ENCODE measurements around the gene PATJ. TPM values are rescaled to one million over a fixed set of nuclear protein-coding genes. Genes with fewer than 3 reads are reported as not detected.
A peak's percentile ranks its signal among the peaks of the same experiment; 100 is the strongest.
"Not testable (repeated sequence)": the region's sequence is repeated elsewhere in the genome, so short reads cannot be mapped to it uniquely, and the experiment has no call there.

PATJ gene
- total RNA-seq, 2 experiments from 2014 or later: 14.8 to 16.4 TPM

DNA sequence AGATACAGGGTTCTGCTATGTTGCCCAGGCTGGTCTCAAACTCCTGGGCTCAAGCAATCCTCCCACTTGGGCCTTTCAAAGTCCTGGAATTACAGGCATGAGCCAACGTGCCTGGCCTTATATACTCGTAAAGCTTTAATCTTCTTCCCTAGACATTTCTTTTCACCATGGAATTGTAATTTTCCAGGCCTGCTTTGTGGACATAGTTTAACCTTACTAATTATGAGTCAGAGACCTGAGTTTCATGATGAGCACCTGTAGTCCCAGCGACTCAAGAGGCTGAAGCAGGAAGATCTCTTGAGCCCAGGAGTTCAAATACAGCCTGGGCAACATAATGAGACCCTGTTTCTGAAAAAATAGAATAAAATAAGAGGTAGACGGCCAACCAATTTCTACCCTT is 12.3 kb downstream of the PATJ start:
- Mint-ChIP-seq H3K36me3 (ENCODE audit: low read depth) (no peaks in the 10 kb centered on the region), H3K27ac (no peak overlapping the region), H3K27me3 (no peaks in the 10 kb centered on the region), H3K9me3 (no peaks in the 10 kb centered on the region), H3K4me3 (no peak overlapping the region), H3K4me1 (peaks cover 5% of the 10 kb centered on the region)
- no peak for DNase-seq
- POLR2A ChIA-PET: no interaction called here
- CTCF ChIA-PET: no interaction called here

DNA sequence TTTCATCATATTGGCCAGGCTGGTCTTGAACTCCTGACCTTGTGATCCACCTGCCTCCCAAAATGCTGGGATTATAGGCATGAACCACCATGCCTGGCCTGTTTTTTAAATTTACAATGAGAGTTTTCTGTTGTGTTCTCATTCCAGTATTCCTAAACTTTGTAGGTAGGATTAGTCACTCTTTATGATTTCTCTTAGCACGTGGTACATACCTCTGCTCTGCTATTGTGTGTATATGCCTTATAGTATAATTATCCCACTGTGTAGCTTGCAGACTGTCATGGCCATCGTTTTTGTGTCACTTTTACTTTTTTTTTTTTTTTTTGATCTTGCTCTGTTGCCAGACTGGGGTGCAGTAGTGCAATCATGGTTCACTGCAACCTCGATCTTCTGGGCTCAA is 14.5 kb downstream of the PATJ start:
- H3K4me3 Mint-ChIP-seq: no peak overlapping the region
- DNase-seq: no peak
- POLR2A ChIA-PET: no interaction called here
- H3K9me3 Mint-ChIP-seq: no peaks in the 10 kb centered on the region
- H3K36me3 Mint-ChIP-seq (ENCODE audit: low read depth): no peaks in the 10 kb centered on the region
- no peak overlapping the region for H3K27ac Mint-ChIP-seq
- H3K27me3 Mint-ChIP-seq: no peaks in the 10 kb centered on the region
- H3K4me1 Mint-ChIP-seq: peaks cover 5% of the 10 kb centered on the region
- CTCF ChIA-PET: no interaction called here

DNA sequence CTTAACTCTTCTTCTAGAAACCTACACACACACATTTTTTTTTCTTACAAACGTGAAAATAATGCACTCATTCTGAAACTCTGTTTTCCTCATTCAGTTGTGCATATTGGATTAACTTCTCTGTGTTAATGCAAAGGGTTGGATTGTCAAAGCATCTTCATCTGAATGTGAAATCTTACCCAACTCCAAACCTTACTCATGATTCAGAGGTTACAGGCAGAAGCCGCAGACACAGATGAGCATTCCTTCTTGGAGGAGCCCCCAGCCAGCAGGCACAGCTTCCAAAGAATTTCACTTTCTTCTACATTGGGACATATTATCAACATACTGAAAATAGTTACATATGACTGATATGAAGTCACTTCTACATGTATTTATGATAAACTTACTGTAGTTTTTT is 15.7 kb downstream of the PATJ start:
- no peak for DNase-seq
- ChIA-PET POLR2A (no interaction called here), CTCF (no interaction called here)
- Mint-ChIP-seq H3K36me3 (ENCODE audit: low read depth) (no peaks in the 10 kb centered on the region), H3K4me1 (peaks cover 5% of the 10 kb centered on the region), H3K27ac (no peak overlapping the region), H3K9me3 (no peaks in the 10 kb centered on the region), H3K4me3 (no peak overlapping the region), H3K27me3 (no peaks in the 10 kb centered on the region)

DNA sequence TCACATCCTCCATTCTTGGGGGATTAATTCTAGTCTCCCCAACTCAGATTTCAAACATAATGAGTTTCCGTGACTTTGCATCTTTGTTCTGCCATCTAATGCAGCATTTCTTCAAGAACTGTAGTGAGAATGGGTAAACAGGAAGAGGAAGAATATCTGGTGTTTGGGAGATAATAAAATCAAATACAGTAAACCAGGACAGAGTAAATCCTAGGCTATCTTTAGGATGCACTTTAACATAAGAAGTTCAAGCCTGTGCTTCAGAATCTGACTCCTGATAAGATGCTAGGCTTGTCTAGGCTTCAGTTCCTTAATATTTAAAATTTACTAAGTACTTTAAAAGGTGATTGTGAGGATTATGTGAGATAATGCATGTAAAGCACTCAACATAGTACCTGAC is 27.9 kb downstream of the PATJ start:
- Mint-ChIP-seq H3K27me3 (no peaks in the 10 kb centered on the region), H3K27ac (no peak overlapping the region), H3K4me3 (no peak overlapping the region), H3K36me3 (ENCODE audit: low read depth) (peaks cover 6% of the 10 kb centered on the region), H3K9me3 (no peaks in the 10 kb centered on the region), H3K4me1 (peaks cover 2% of the 10 kb centered on the region)
- ChIA-PET POLR2A (no interaction called here), CTCF (interaction anchor here (0.7 to 1.2 kb wide), 3 partner anchors 8 to 12 kb away, joined by 3 to 5 read pairs (median 4); no protein-coding TSS in a partner anchor)
- no peak for DNase-seq

DNA sequence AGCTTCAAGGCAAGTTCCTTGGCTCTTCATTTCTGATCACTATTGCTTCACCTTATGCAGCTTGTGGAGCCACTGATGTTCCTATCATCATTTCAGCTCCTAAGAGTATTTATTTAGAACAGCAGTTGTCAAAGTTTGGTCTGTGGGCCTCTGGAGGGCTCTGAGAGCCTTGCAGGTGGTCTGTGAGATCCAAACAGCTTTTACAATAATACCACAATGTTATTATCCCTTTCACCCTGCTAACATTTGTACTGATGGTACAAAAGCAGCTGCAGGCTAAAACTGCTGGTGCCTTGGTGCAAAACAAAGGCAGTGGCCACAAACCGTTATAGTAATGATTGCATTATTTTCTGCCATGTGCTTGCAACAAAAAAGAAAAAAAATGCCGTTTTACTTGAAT is 33.8 kb downstream of the PATJ start:
- H3K27me3 Mint-ChIP-seq: no peaks in the 10 kb centered on the region
- ChIA-PET POLR2A (no interaction called here), CTCF (no interaction called here)
- H3K9me3 Mint-ChIP-seq: no peaks in the 10 kb centered on the region
- no peak overlapping the region for H3K4me3 Mint-ChIP-seq
- no peak overlapping the region for H3K27ac Mint-ChIP-seq
- peaks cover 8% of the 10 kb centered on the region for H3K4me1 Mint-ChIP-seq
- peaks cover 10% of the 10 kb centered on the region for H3K36me3 Mint-ChIP-seq (ENCODE audit: low read depth)
- DNase-seq: no peak

DNA sequence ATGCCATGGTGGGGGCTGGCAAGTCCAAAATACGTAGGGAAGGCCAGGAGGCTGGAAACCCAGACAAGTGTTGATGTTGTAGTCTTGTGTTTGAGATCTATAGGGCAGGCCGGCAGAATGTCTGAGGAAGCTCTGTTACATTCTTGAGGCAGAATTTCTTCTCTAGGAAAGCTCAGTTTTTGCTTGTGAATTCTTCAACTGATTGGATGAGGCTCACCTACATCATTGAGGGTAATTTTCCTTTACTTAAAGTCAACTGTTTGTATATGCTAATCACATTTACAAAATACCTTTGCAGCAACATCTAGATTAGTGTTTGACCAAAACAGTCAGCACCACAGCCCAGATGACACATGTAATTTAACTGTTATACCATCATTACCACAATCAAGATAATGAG is 37.0 kb downstream of the PATJ start:
- no peak overlapping the region for H3K27ac Mint-ChIP-seq

DNA sequence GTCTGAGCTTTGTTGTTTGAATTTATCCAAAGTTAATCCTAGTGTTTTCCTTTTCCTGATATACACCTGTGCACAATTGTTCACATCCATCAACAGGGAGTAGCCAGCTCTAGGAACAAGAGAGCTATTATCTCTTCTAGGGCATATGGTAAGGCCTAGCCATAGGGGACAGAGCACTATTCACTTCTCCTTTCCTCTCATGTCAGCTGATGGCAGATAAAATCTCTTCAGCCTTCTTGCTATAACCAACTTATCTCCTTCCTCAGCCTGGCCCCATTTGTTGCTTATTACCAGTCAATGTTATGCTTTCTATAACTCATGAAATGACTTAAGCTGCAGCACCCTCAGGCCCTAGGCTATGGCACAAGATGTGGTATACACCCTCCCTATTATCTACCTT is 38.9 kb downstream of the PATJ start:
- Mint-ChIP-seq H3K27ac (peak overlapping the region; percentile 25), H3K27me3 (no peaks in the 10 kb centered on the region), H3K4me1 (peaks cover 47% of the 10 kb centered on the region), H3K36me3 (ENCODE audit: low read depth) (peaks cover 20% of the 10 kb centered on the region), H3K4me3 (no peak overlapping the region), H3K9me3 (peaks cover 2% of the 10 kb centered on the region)
- ChIA-PET CTCF (no interaction called here), POLR2A (no interaction called here)
- DNase-seq: no peak

More for the DNA sequence above, 37.0 kb downstream of the PATJ start:
- DNase-seq: no peak
- Mint-ChIP-seq H3K4me3 (no peak overlapping the region), H3K36me3 (ENCODE audit: low read depth) (peaks cover 17% of the 10 kb centered on the region), H3K27me3 (no peaks in the 10 kb centered on the region), H3K4me1 (peaks cover 40% of the 10 kb centered on the region), H3K9me3 (peaks cover 2% of the 10 kb centered on the region)
- ChIA-PET POLR2A (no interaction called here), CTCF (no interaction called here)

DNA sequence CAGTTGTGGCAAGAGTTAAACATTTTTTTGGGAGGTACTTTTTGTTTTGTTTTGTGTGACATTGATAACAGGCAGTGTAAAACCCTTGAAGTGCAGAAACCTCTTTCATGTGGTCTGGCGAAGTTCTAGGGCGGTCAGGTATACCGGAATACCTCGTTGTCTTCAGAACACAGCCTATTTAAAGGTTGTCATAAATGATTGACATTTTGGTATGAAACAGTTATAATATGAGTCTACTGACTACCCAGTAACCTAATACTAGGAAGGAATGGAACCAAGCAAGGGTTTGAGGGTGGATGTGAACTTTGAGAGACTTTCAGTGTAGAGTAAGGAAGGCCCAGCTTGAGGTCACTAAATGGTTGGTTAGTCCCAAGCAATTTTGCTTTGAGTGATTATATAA is 40.5 kb downstream of the PATJ start:
- peak overlapping the region; percentile 57 for H3K4me3 Mint-ChIP-seq
- POLR2A ChIA-PET: no interaction called here
- peaks cover 51% of the 10 kb centered on the region for H3K4me1 Mint-ChIP-seq

DNA sequence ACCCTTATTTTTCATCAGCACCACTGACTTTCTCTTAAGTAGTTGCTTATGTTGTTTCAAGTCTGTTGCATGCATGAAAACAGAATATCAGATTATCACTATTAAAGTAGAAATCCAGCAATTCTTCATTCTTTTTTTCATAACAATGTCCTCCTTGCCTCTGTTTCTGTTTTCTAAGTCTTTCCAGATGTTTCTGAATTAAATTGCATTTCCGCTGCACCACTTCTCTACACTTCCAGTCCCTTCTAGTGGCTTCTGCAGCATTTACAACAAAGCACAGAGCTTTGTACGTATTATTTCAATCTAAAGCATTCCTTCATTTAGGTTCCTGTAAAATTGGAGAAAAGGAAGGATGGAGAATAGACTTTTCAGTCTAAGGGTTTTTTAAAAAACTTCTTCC is 42.4 kb downstream of the PATJ start:
- DNase-seq: no peak
- peaks cover 34% of the 10 kb centered on the region for H3K36me3 Mint-ChIP-seq (ENCODE audit: low read depth)
- peak overlapping the region; percentile 14 for H3K27ac Mint-ChIP-seq
- no peaks in the 10 kb centered on the region for H3K27me3 Mint-ChIP-seq
- CTCF ChIA-PET: no interaction called here
- POLR2A ChIA-PET: no interaction called here
- peaks cover 2% of the 10 kb centered on the region for H3K9me3 Mint-ChIP-seq
- peaks cover 53% of the 10 kb centered on the region for H3K4me1 Mint-ChIP-seq
- no peak overlapping the region for H3K4me3 Mint-ChIP-seq

More for the DNA sequence above, 40.5 kb downstream of the PATJ start:
- Mint-ChIP-seq H3K27me3 (no peaks in the 10 kb centered on the region), H3K9me3 (peaks cover 2% of the 10 kb centered on the region), H3K27ac (peak overlapping the region; percentile 92), H3K36me3 (ENCODE audit: low read depth) (peaks cover 31% of the 10 kb centered on the region)
- CTCF ChIA-PET: interaction anchor here (1.5 kb wide), 1 partner anchor 12 kb away, joined by 4 read pairs; no protein-coding TSS in a partner anchor
- peak; percentile 86 for DNase-seq

DNA sequence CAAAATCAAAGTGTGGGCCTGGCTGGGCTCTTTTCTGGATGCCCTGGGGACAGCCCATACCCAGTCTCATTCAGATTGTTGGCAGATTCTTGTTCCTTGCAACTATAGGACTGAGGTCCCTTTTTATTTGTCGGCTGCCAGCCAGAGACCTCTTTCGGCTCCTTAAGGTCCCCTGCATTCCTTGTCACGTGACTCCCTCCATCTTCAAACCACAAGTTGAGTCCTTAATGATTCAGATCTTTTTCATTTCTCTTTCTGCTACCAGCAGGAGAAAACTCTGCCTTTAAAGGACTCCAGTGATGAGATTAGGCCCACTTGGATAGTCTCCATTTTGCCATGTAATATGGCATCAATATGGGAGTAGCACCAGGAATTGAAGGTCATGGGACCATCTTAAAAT is 48.6 kb downstream of the PATJ start:
- peaks cover 7% of the 10 kb centered on the region for H3K4me1 Mint-ChIP-seq
- no peak overlapping the region for H3K4me3 Mint-ChIP-seq
- no peak overlapping the region for H3K27ac Mint-ChIP-seq
- H3K27me3 Mint-ChIP-seq: no peaks in the 10 kb centered on the region
- POLR2A ChIA-PET: no interaction called here
- CTCF ChIA-PET: interaction anchor here (1.1 kb wide), 1 partner anchor 58 kb away, joined by 3 read pairs; no protein-coding TSS in a partner anchor
- H3K36me3 Mint-ChIP-seq (ENCODE audit: low read depth): peaks cover 27% of the 10 kb centered on the region
- no peak for DNase-seq
- H3K9me3 Mint-ChIP-seq: no peaks in the 10 kb centered on the region

DNA sequence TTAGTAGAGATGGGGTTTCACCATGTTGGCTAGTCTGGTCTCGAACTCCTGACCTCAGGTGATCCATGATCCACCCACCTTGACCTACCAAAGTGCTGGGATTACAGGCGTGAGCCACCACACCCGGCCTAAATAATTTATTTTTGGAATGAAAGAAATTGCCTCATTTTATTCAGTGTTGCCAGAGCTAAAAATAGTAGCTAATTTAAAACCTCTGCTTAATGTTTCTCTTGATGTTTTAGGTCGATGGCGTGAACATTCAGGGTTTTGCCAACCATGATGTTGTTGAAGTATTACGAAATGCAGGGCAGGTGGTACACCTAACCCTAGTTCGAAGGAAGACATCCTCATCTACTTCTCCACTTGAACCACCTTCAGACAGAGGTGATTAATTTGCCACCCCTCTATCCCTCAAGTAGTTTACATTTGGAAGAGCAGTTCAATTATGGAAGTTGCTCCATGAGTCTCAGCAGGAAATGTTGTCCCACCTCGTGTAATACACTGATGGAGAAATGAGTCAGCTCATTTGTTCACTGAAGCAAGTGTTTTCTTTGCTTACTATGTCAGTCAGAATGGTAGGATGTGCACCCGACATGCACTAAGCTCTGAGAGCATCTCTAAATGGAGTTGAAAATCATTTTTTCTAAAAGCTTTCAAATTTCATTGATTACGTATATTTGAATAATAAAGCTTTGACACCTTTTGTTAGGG is 54.9 kb downstream of the PATJ start:
- no peak overlapping the region for H3K4me3 Mint-ChIP-seq
- ChIA-PET POLR2A (no interaction called here), CTCF (interaction anchor here (0.7 kb wide), 1 partner anchor 433 kb away, joined by 5 read pairs; no protein-coding TSS in a partner anchor)
- H3K36me3 Mint-ChIP-seq (ENCODE audit: low read depth): peaks cover 34% of the 10 kb centered on the region
- peaks cover 5% of the 10 kb centered on the region for H3K9me3 Mint-ChIP-seq
- no peak overlapping the region for H3K27ac Mint-ChIP-seq
- H3K4me1 Mint-ChIP-seq: peaks cover 10% of the 10 kb centered on the region
- no peak for DNase-seq
- H3K27me3 Mint-ChIP-seq: no peaks in the 10 kb centered on the region

DNA sequence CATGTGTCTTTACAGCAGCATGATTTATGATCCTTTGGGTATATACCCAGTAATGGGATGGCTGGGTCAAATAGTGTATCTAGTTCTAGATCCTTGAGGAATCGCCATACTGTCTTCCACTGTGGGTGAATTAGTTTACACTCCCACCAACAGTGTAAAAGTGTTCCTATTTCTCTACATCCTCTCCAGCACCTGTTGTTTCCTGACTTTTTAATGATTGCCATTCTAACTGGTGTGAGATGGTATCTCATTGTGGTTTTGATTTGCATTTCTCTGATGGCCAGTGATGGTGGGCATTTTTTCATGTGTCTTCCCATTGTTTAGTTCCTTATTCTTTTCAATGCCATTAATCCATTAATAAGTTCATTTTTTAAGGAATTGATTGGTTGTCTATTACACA is 58.8 kb downstream of the PATJ start:
- POLR2A ChIA-PET: interaction anchor here (0.6 kb wide), 1 partner anchor 21 kb away, joined by 4 read pairs; no protein-coding TSS in a partner anchor
- H3K9me3 Mint-ChIP-seq, H3K27me3 Mint-ChIP-seq, H3K27ac Mint-ChIP-seq, H3K4me3 Mint-ChIP-seq, DNase-seq, CTCF ChIA-PET: not testable (repeated sequence)
- H3K4me1 Mint-ChIP-seq: peaks cover 10% of the 10 kb centered on the region
- H3K36me3 Mint-ChIP-seq (ENCODE audit: low read depth): peaks cover 30% of the 10 kb centered on the region

DNA sequence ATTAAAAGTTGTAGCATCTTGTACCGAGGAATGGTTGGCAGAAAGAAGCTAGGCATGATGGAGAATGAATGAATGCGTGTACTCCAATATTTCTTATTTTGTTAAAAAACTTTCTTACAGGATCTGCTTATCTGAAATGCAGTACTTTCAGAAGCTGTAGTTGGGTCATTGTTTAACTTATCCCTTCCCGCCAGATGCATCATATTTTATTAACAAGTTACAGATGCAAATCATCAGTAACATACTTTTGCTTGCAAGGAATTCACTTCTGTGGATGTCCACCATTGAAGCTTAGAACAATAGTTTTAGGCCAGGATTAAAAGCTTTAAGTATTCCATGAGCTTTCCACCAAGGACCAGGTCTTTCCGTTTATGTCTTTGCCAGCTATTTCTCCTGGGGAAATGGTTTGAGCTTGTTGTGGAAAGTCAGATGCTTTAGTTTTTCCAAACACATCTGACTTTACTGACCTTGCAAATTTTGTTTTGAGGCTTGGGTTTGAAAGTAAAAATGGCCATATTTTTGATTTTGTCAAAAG is 65.4 kb downstream of the PATJ start:
- ChIA-PET CTCF (no interaction called here), POLR2A (no interaction called here)
- Mint-ChIP-seq H3K9me3 (no peaks in the 10 kb centered on the region), H3K4me3 (no peak overlapping the region), H3K4me1 (no peaks in the 10 kb centered on the region), H3K27ac (no peak overlapping the region), H3K36me3 (ENCODE audit: low read depth) (peaks cover 4% of the 10 kb centered on the region), H3K27me3 (no peaks in the 10 kb centered on the region)
- DNase-seq: no peak

DNA sequence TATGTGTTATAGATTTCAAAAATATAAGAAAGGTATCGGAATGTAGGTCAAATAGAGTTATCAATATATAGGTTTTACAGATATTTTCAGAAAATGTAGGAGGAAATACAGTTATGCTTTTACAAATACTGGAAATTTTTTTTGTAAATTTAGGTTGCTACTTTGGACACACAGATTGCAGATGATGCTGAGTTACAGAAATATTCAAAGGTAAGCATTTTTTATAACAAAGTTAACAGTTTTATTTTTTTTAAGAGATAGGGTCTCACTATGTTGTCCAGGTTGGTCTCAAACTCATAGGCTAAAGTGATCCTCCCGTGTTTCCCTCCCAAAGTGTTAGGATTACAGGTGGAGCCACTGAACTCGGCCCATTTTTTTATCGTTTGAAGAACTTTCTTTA is 66.0 kb downstream of the PATJ start:
- CTCF ChIA-PET: no interaction called here

More for the DNA sequence above, 66.0 kb downstream of the PATJ start:
- Mint-ChIP-seq H3K9me3 (no peaks in the 10 kb centered on the region), H3K4me1 (no peaks in the 10 kb centered on the region), H3K4me3 (no peak overlapping the region), H3K27ac (no peak overlapping the region), H3K36me3 (ENCODE audit: low read depth) (peaks cover 4% of the 10 kb centered on the region), H3K27me3 (no peaks in the 10 kb centered on the region)
- DNase-seq: no peak
- POLR2A ChIA-PET: no interaction called here
